Central memory CD4-positive, alpha-beta T cell (primary cell): ENCODE data around the gene HARS1.
"Not testable (repeated sequence)": the region's sequence is repeated elsewhere in the genome, so short reads cannot be mapped to it uniquely, and the experiment has no call there.

Experiments
- DNase-seq: peaks from one replicate; pipeline ENCODE4 v3.0.0; 2022
- total RNA-seq, 3 experiments: gene quantifications; one replicate each; lab custom pipeline; 2026; lab: John Stamatoyannopoulos, UW

HARS1 gene
- 93.8 to 198 (median 111) reads per million in 3 experiments for total RNA-seq

GRCh38 chr5:140690941-140691924, at the start of gene HARS1, which contains the start of gene HARS2:
HARS1 (minus strand) TSS chr5:140691370; CDS start chr5:140691304, 66 bp downstream.
HARS2 (plus strand) TSS chr5:140691455; CDS start chr5:140691649, 194 bp downstream.
- DNase-seq: peak; percentile 74

GRCh38 chr5:140737486-140737885, 46.3 kb upstream of the HARS1 start:
- DNase-seq: no peak

GRCh38 chr5:140734354-140734753, 43.2 kb upstream of the HARS1 start:
- DNase-seq: no peak

GRCh38 chr5:140733098-140733497, 41.9 kb upstream of the HARS1 start:
- no peak for DNase-seq

- DNase-seq: peak; percentile 65
These were observed 34.8 kb upstream of the HARS1 start for GRCh38 chr5:140725799-140726471.

GRCh38 chr5:140721395-140721794, 30.2 kb upstream of the HARS1 start:
- not testable (repeated sequence) for DNase-seq

GRCh38 chr5:140720738-140721137, 29.6 kb upstream of the HARS1 start:
- not testable (repeated sequence) for DNase-seq

- DNase-seq: no peak
These were observed 27.1 kb upstream of the HARS1 start for GRCh38 chr5:140718266-140718592.

- not testable (repeated sequence) for DNase-seq
These were observed 25.1 kb upstream of the HARS1 start for GRCh38 chr5:140716238-140716637.

GRCh38 chr5:140713562-140714094, 22.5 kb upstream of the HARS1 start:
- no peak for DNase-seq

GRCh38 chr5:140711794-140712193, 20.6 kb upstream of the HARS1 start:
- DNase-seq: no peak

GRCh38 chr5:140710899-140711552, 19.9 kb upstream of the HARS1 start:
- DNase-seq: peak; percentile 93

GRCh38 chr5:140708787-140709186, 17.6 kb upstream of the HARS1 start:
- not testable (repeated sequence) for DNase-seq

GRCh38 chr5:140707812-140708211, 16.6 kb upstream of the HARS1 start:
- DNase-seq: no peak

- DNase-seq: peak; percentile 94
These were observed 9.3 kb upstream of the HARS1 start, which contains the start of gene ZMAT2 for GRCh38 chr5:140700177-140701144. ZMAT2 (plus strand) TSS chr5:140700447; CDS start chr5:140700461, 14 bp downstream.

GRCh38 chr5:140696891-140697492, 5.8 kb upstream of the HARS1 start:
- DNase-seq: no peak

- DNase-seq: no peak
These were observed 3.1 kb upstream of the HARS1 start for GRCh38 chr5:140694276-140694675.

GRCh38 chr5:140690376-140690932, 716 bp downstream of the HARS1 start:
- no peak for DNase-seq

GRCh38 chr5:140678993-140679392, 12.2 kb downstream of the HARS1 start:
- DNase-seq: no peak

GRCh38 chr5:140677947-140678346, 13.2 kb downstream of the HARS1 start:
- no peak for DNase-seq

- no peak for DNase-seq
These were observed 16.5 kb downstream of the HARS1 start for GRCh38 chr5:140674629-140675028.
